Activated CD4-positive, CD25-positive, alpha-beta regulatory T cell treated with anti-CD3 and anti-CD28 coated beads, Interleukin-2, amount 50 U/mL, for 16 hours (primary cell): Measurements from ENCODE around the gene SDHAF3.

ENCODE experiments used
- DNase-seq: peaks from one replicate; pipeline ENCODE4 v3.0.0-alpha.2; 2020; ENCODE audit warnings: low read depth, low spot score

The SDHAF3 gene

DNA sequence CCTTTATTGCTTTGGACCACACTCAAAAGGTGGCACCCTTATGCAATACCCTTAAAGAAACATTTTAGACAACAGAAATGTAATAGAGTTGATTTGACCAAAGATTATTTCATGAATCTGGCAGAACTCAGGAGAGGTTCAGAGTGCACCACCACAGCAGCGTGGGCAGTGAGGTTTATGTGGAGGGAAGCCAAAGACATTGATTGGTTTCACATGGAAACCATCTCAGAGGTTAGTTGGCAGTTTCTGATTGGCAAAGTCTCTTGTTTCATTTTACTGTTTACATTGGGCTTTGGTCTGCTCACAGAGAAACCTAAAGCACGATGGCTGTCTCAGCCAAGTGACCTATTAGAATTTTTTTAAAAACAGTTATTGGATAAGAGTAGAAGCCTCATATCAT, 101.3 kb downstream of the SDHAF3 start:
- DNase-seq = no peak

DNA sequence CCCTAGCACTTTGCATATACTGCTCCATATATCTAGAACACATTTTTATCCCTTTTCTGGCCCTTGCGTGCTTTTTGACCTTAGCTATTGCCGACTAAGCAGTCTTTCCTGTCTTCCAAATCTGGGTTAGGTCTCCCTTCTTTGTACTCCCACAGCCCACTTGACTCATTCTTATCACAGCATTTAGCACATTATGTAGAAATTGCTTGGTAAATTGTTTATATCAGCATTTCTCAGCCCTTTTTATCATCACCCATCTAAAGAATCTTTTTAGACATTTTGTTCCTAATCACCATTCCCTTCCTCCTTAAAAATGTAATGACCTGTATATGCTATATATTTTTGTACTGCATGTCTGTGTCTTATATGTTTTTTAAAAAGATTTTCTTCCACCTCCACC, 101.7 kb downstream of the SDHAF3 start:
- no peak for DNase-seq

DNA sequence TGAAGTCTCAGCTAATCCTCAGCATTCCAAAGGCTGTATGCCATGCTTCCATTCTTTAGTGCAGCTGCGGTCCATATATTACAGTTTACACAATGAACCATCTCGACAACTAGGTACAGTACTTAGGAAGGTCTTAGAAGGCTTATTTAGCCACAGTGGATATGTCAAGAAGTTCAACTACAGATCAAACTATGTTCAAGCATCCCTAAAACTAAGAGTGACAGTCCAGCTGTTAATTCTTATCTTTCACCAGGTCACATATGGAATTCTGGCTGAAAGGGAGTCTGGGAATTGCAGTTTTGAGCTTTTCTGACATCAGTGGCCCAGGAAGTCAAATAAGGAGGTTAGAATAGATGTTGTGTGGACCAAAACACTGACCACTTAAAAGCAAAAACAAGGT, 106.8 kb downstream of the SDHAF3 start:
- no peak for DNase-seq

DNA sequence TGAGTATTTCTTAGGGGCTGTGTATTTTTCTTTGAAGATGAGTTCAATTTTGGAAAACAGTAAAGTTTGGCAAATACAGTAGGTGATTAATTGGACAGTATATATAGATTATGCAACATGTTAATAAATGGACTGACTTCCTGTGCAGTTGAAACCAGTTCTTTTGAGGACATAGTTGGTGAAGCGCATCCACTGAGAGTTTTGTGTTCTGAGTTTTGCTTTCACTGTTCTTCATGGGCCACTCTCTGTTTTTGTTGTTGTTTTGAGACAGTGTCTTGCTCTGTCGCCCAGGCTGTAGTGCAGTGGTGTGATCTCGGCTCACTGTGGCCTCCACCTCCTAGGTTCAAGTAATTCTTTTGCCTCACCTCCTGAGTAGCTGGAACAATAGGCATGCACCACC, 109.0 kb downstream of the SDHAF3 start:
- no peak for DNase-seq
